ENCODE results near the gene MSI2.

MSI2 gene

DNA sequence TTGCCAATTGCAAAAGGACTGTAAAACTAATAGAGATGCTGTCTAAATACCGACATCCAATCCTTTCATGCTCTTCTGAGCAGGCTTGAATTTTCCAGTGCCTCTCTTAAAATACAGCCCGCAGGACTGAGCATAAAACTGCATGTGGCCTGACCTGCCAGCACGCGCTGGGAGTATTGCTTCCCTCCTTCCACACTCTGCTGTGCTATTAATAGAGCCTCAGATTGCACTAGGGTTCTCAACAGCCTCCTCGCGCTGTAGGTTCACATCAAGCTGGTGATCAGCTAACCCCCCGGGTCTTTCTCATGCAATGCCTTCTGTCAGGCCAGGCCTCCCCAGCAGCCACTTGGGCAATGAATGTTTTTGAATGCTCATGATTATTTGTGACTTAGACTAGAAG is 14.2 kb upstream of the MSI2 start:
- no peak for TF ChIP-seq SP1 (IDR thresholded peaks at IDR 0.05)
- TF ChIP-seq, protein P1, sequence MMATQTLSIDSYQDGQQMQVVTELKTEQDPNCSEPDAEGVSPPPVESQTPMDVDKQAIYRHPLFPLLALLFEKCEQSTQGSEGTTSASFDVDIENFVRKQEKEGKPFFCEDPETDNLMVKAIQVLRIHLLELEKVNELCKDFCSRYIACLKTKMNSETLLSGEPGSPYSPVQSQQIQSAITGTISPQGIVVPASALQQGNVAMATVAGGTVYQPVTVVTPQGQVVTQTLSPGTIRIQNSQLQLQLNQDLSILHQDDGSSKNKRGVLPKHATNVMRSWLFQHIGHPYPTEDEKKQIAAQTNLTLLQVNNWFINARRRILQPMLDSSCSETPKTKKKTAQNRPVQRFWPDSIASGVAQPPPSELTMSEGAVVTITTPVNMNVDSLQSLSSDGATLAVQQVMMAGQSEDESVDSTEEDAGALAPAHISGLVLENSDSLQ (IDR thresholded peaks at IDR 0.05): peak; percentile 10; the same call in 1 of the 2 replicates
- peak; percentile 86 for TF ChIP-seq L3MBTL2 (conservative IDR thresholded peaks at IDR 0.05)
- no peak for TF ChIP-seq BHLHE40 (IDR thresholded peaks at IDR 0.05; ENCODE audit: borderline replicate concordance)
- TF ChIP-seq LEF1 (IDR thresholded peaks at IDR 0.05; ENCODE audit: borderline replicate concordance): no peak
- CTCF ChIA-PET: no interaction called here
- peak; percentile 35 for DNase-seq (ENCODE audit: extremely low spot score)
- POLR2A ChIA-PET: interaction anchor here (1.0 kb wide), 1 partner anchor 429 kb away, joined by 3 read pairs; no protein-coding TSS in a partner anchor

DNA sequence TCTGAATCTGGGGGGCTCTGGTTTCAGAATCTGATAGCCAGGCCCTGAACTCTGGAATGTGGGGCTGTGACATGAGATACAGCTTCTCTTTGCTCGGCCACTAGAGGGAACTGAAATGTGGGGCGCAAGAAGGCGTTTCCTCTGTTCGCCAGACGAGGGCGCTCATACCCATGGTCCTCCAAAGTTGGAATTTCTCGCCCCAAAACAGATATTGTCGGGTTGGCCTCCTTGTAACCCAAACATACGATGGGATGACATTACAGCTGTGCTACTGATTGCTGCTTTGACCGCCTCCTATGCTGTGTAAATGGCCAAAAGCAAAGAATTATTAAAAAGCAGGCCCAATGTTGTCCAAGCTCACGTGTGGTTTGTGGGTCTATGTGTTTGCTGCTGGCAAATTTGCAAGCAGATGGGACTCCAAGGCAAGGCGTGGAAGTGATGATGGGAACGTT is 13.1 kb upstream of the MSI2 start:
- CTCF ChIA-PET: interaction anchor here (0.6 to 2.2 kb wide), 44 partner anchors 8 to 590 kb away, joined by 3 to 22 read pairs (median 4); partner anchors contain the start of gene MSI2
- no peak for TF ChIP-seq ARNT (IDR thresholded peaks at IDR 0.05)
- no peak for TF ChIP-seq NFRKB (IDR thresholded peaks at IDR 0.05)
- no peak for TF ChIP-seq HDGF (IDR thresholded peaks at IDR 0.05; ENCODE audit: borderline replicate concordance)
- POLR2A ChIA-PET: interaction anchor here (0.9 to 1.0 kb wide), 3 partner anchors 11 to 428 kb away, joined by 3 to 4 read pairs (median 3); no protein-coding TSS in a partner anchor
- DNase-seq (ENCODE audit: extremely low spot score): peak; percentile 86

GRCh38 chr17:57245786-57246185 is 10.5 kb upstream of the MSI2 start:
- no peak for DNase-seq (ENCODE audit: extremely low spot score)
- ChIA-PET POLR2A (no interaction called here), CTCF (no interaction called here)
- TF ChIP-seq LEF1 (IDR thresholded peaks at IDR 0.05; ENCODE audit: borderline replicate concordance) (no peak), NFRKB (IDR thresholded peaks at IDR 0.05) (no peak), SP1 (IDR thresholded peaks at IDR 0.05) (no peak), BHLHE40 (IDR thresholded peaks at IDR 0.05; ENCODE audit: borderline replicate concordance) (no peak), FOXK2 (IDR thresholded peaks at IDR 0.05) (no peak), HDGF (IDR thresholded peaks at IDR 0.05; ENCODE audit: borderline replicate concordance) (no peak), CTBP1 (IDR thresholded peaks at IDR 0.05; ENCODE audit: borderline replicate concordance) (no peak), L3MBTL2 (conservative IDR thresholded peaks at IDR 0.05) (no peak), ARNT (IDR thresholded peaks at IDR 0.05) (no peak), ZNF384 (IDR thresholded peaks at IDR 0.05) (no peak), ELF4 (IDR thresholded peaks at IDR 0.05) (no peak), TARDBP (IDR thresholded peaks at IDR 0.05) (no peak), SUZ12 (IDR thresholded peaks at IDR 0.05) (no peak)

DNA sequence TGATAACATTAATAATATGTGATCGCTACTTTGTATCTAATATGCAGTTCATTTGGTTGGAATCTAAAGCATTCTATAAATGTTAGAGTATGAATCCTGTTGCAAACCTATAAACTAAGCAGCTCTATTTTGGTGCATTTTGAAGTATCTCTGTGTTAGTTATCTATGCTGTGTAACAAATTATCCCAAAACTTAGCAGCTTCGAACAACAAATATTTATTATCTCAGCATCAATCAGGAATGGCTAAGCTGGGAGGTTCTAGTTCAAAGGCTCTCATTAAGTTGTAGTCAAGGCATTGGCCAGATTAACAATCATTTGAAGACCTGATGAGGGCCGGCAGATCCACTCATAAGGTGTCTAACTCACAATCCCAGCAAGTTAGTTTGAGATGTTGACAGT is 10.1 kb upstream of the MSI2 start:
- CTCF ChIA-PET: no interaction called here
- no peak for DNase-seq (ENCODE audit: extremely low spot score)
- POLR2A ChIA-PET: no interaction called here
- TF ChIP-seq NFRKB (IDR thresholded peaks at IDR 0.05): no peak

DNA sequence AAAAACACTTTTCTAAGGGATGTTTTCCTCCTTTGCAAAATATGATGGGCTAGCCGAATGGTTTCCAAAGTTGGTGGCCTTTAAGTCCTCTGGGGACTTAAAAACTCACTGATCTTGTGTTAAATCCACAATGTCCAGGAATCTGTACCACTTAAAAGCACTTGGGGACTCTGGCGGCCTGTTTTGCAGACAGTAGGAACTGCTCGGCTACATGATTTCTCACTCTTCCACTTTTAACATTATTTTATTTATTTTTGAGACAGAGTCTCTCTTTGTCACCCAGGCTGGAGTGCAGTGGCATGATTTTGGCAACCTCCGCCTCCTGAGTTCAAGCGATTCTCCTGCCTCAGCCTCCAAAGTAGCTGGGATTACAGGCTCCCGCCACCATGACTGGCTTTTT is 9.1 kb upstream of the MSI2 start:
- DNase-seq (ENCODE audit: extremely low spot score): no peak
- TF ChIP-seq FOXA1 (IDR thresholded peaks at IDR 0.05): no peak
- TF ChIP-seq, protein P1 (IDR thresholded peaks at IDR 0.05): no peak
- TF ChIP-seq ELF4 (IDR thresholded peaks at IDR 0.05): no peak
- TF ChIP-seq FOXM1 (IDR thresholded peaks at IDR 0.05; ENCODE audit: borderline replicate concordance): no peak
- no peak for TF ChIP-seq HDGF (IDR thresholded peaks at IDR 0.05; ENCODE audit: borderline replicate concordance)
- TF ChIP-seq NFRKB (IDR thresholded peaks at IDR 0.05): no peak
- no peak for TF ChIP-seq BHLHE40 (IDR thresholded peaks at IDR 0.05; ENCODE audit: borderline replicate concordance)
- no peak for TF ChIP-seq SP1 (IDR thresholded peaks at IDR 0.05)
- no peak for TF ChIP-seq FOXK2 (IDR thresholded peaks at IDR 0.05)
- no peak for TF ChIP-seq L3MBTL2 (conservative IDR thresholded peaks at IDR 0.05)
- no peak for TF ChIP-seq CTBP1 (IDR thresholded peaks at IDR 0.05; ENCODE audit: borderline replicate concordance)
- POLR2A ChIA-PET: no interaction called here
- CTCF ChIA-PET: no interaction called here

- no peak for TF ChIP-seq BHLHE40 (IDR thresholded peaks at IDR 0.05; ENCODE audit: borderline replicate concordance)
- POLR2A ChIA-PET: no interaction called here
- no peak for DNase-seq (ENCODE audit: extremely low spot score)
- CTCF ChIA-PET: no interaction called here
These were observed 8.4 kb upstream of the MSI2 start for GRCh38 chr17:57247913-57248312.

- TF ChIP-seq TARDBP (IDR thresholded peaks at IDR 0.05): no peak
- TF ChIP-seq L3MBTL2 (conservative IDR thresholded peaks at IDR 0.05): no peak
- TF ChIP-seq ARNT (IDR thresholded peaks at IDR 0.05): no peak
- TF ChIP-seq FOXK2 (IDR thresholded peaks at IDR 0.05): no peak
- no peak for TF ChIP-seq SP1 (IDR thresholded peaks at IDR 0.05)
- no peak for TF ChIP-seq SUZ12 (IDR thresholded peaks at IDR 0.05)
- ChIA-PET POLR2A (no interaction called here), CTCF (no interaction called here)
These were observed 6.8 kb upstream of the MSI2 start for GRCh38 chr17:57249520-57249919.

GRCh38 chr17:57251211-57251787 is 5.0 kb upstream of the MSI2 start:
- POLR2A ChIA-PET: no interaction called here
- CTCF ChIA-PET: interaction anchor here (1.2 kb wide), 1 partner anchor 8 kb away, joined by 7 read pairs; no protein-coding TSS in a partner anchor
- TF ChIP-seq FOXK2 (IDR thresholded peaks at IDR 0.05): no peak
- TF ChIP-seq BHLHE40 (IDR thresholded peaks at IDR 0.05; ENCODE audit: borderline replicate concordance): no peak
- TF ChIP-seq ARNT (IDR thresholded peaks at IDR 0.05): no peak
- TF ChIP-seq LEF1 (IDR thresholded peaks at IDR 0.05; ENCODE audit: borderline replicate concordance): no peak
- no peak for TF ChIP-seq ZNF384 (IDR thresholded peaks at IDR 0.05)
- no peak for TF ChIP-seq CTBP1 (IDR thresholded peaks at IDR 0.05; ENCODE audit: borderline replicate concordance)
- TF ChIP-seq L3MBTL2 (conservative IDR thresholded peaks at IDR 0.05): no peak
- TF ChIP-seq TARDBP (IDR thresholded peaks at IDR 0.05): no peak
- TF ChIP-seq NFRKB (IDR thresholded peaks at IDR 0.05): no peak
- no peak for TF ChIP-seq SUZ12 (IDR thresholded peaks at IDR 0.05)
- no peak for TF ChIP-seq SP1 (IDR thresholded peaks at IDR 0.05)
- TF ChIP-seq ELF4 (IDR thresholded peaks at IDR 0.05): no peak
- no peak for DNase-seq (ENCODE audit: extremely low spot score)

More at GRCh38 chr17:57249520-57249919, 6.8 kb upstream of the MSI2 start:
- DNase-seq (ENCODE audit: extremely low spot score): no peak

Measured in HEK293T (cell line).